Activated CD4-positive, alpha-beta T cell treated with anti-CD3 and anti-CD28 coated beads for 24 hours (primary cell): ENCODE measurements around the gene EPOP.

Source experiments
- DNase-seq, 2 donors: peaks; one replicate each; pipeline ENCODE4 v3.0.0-alpha.2; 2020; ENCODE audit warnings: low read depth in 2 of 2

EPOP gene

GRCh38 chr17:38674014-38674748, 576 bp downstream of the EPOP start:
- DNase-seq: no peak

DNA sequence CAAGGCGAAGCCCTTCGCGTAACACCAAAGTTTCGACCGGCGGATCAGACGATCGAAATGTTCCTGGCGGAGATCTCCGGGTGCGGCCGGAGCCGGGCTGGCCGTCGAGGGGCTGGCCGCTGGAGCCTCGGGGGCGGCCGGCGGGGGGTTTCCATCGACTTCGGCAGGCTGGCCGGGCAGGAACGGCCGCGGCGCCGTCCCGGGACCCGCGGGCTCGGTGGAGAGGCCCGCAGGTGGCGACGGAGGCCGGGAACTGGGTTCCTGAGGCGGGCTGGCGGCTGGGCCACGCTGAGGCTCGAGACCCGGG, 1.1 kb downstream of the EPOP start:
- no peak for DNase-seq

DNA sequence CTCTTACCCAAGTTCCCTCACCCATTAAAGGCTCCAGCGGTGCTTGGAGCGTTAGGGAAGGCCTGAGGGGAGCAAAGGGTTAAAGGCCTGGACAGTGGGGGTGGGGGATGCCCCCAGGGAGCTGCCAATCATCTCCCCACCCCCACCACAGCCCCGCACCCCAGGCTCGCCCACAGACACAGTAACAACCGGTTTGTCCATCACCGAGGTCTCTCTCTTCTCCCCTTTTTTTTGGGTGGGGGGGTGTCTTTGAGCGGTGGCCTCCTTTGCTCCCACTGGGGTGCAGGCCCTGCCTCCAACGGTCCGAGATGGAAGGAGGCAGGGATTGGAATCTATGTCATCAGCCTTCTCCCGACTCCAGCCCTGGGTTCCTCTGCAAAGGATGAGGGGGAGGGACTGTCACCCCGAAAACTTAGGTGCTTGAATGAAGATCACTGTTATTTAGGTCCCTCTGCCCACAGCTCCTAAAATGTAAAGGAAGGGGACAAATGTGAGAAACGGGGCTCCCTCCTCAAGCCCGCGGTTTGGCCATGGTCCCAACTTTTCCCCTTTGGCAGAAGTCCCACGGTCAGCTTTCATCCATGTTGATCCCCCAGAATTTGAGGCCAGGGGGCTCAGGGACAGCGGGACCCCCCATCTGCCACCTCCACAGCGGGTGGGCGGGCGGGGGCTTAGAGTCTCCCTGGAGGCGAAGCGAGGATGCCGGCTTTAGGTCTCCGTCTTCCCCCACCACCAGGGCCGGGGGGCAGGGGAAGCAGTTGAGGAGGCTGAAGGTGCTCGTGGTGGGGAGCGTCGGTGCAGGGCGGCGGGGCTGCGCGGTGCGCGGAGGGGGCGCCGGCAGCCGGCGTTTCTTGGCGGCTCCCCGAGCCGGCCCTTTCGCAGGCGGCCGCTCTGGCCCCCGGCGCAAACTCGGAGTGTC, 1.7 kb downstream of the EPOP start:
- DNase-seq: no peak

DNA sequence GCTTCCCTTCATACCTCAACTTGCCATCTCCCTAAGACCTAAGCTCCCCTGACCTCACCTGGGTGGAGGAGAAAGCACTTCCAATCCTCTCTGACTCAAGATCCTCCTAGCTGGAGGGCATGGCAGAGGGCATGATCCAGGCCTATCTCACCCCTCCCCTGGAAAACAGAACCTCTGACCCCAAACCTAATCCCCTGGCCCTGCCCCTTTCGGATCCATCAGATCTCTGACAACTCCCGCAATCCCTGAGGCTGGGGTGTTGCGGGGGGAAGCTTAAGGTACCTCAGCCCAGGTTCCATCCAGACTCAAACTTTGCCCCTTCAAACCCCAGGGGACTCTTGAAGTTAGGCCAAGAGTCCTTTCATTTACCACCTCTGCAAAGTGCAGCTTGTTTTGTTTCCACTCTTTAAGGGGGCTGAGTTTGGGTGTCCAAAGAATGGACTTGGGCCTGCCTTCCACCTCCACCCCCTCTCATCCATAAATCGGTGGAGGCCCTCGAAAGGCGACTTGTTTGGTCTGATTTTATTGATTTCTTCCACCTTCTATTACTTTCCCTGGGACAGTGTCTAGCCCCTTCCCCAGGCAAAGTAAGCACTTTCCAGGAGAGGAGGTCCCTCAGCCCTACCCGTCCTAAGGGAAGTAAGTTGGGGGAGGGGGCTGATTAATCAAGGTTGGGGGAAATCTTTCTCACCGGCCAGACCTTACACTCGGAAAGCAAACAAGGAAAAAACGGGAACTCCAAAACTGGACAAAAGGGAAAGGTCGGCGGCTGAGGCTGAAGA, 2.6 kb downstream of the EPOP start:
- DNase-seq: no peak

GRCh38 chr17:38669520-38669919, 5.2 kb downstream of the EPOP start:
- DNase-seq: no peak

DNA sequence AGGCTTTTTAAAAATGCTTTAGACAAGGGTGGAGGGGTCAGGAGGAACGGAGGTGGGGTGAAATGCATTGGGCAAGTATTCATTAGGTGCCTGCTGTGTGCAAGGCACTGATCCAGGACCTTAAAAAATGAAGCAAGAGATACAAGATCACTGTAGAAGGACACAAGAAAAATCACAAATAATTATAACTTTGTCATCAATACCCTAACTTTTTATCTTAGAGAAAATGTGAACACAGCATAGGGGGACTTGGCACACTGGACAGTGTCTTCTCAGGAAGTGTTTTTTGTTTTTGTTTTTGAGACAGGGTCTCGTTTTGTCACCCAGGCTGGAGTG, 7.0 kb downstream of the EPOP start:
- no peak for DNase-seq

- peak in 1 of 2 donors; percentile 34 for DNase-seq
These were observed 7.5 kb downstream of the EPOP start for GRCh38 chr17:38667099-38667786.

GRCh38 chr17:38663964-38664644, 10.7 kb downstream of the EPOP start:
- no peak for DNase-seq

DNA sequence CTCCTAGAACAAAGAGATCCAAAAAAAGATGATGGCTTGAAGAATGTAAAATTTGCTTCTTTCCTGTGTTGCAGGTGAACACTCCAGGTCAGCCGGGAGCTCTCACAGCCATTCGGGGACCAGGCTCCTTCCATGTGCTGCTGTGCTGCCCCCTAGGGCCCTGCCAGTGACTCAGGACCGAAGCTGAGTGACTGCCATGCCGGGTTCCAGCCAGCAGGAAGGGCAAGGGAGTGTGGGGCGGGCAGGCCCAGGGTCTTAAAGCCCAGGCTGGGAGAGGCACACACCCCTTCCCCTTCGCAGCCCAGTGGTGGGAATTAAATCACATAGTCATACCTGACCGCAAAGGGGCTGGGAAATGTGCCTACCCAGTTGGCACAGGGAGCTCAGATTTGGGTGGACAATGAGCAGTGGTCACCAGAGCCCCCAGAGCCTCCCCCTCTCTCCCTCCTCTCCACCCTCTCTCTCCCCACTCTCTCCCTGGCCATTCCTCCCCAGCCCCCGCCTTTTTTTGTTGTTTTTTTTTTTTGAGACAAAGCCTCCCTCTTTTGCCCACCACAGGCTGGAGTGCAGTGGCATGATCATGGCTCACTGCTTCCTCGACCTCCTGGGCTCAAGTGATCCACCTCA, 11.5 kb downstream of the EPOP start:
- peak in 1 of 2 donors; percentile 43 for DNase-seq

GRCh38 chr17:38660097-38661025, 14.4 kb downstream of the EPOP start:
- no peak for DNase-seq

GRCh38 chr17:38659415-38659814, 15.3 kb downstream of the EPOP start:
- no peak for DNase-seq

- no peak for DNase-seq
These were observed 15.9 kb downstream of the EPOP start for GRCh38 chr17:38658741-38659345.

DNA sequence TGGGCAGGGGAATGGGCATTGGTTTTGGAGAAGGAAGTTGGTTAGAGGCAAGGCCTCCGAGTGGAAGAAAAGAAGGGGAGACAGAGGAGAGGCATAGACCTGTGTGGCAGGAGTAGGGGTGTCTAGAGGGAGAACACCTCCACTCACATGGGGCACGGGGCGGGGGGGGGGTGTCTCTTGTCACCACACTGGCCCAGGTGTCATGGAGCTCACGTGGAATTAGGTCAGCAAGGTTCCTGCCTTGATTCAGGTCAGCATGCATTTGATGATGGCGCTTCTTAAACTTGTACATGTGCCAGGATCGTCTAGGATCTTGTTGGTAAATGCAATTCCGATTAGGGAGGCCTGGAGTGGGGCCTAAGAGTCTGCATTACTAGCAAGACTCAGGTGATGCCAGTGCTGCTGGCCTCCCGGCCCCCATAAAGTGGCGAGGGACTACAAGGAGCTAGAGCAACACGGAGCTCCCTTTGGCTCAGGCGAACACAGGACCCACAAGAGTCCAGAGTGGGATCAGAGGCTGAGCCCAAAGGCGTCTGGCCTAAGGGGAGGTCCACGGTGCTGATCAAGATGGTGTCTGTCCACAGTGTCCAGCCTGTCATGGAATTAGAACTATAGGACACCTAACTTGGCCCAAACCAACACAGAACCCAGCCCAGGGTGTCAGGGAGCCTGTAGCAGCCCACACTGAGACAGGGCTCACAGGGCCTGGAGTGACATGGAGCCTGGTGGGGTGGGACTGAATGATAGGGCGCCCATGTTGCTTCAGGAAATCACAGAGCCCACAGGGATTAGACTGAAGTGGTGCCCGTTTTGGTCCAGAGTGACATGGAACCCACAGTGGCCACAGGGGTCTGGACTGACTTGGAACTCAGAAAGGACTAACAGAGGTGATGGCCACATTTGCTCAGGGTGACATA, 16.7 kb downstream of the EPOP start:
- DNase-seq: no peak

DNA sequence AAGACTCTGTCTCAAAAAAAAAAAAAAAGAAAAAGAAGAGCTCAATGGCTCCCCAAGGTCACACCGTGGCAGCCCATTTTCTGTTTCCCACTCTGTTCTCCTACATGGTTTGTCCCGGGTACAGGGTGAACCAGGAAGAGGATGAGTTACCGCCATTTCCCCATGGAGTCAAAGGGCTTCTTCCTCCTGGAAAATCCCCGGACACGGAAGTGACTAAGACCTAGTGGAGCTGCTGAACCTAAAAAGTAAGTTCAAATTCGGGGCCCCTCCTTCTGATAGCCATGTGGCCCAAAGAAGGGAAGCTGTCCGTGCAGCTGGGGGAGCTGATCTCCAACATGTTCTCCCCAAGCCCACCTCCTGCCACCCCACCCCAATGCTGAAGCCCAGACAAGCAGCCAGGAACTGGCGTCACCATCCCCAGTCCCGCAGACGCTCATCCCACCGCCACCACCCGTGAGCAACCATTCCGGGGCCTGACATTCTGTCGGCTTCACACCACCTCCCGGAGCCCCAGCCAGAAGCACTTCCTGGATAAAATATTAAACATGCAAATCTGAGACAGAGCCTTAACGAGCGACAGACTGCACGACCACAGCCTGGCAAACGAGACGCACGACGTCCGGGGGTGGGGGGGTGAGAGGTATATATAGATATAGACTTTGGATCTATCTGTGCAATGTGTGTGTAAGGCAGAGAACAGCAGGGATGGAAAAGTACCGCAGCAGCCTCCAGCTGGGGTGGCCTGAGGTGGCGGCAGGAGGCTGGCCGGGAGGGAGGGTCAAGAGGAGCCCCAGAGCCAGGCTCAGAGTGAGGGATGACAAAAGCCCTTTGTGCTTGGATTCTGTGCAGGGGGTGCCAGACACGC, 17.6 kb downstream of the EPOP start:
- DNase-seq: no peak

- no peak for DNase-seq
These were observed 20.1 kb downstream of the EPOP start for GRCh38 chr17:38654411-38655398.

DNA sequence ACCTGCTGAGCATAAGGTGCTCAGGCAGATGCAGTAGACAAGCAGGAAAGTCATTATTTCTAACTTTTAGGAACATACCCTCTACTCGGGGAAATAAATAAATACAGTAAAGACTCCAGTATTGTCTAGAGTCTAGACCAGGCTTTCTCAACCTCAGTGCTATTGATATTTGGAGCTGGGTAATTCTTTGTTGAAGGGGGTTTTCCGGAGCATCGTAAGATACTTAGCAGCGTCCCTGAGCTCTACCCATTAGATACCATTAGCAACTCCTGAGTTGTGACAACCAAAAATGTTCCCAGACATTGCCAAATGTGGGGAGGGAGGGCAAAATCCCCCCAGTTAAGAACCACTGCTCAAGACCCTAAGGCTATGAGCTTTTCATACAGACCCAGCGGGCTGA, 21.1 kb downstream of the EPOP start:
- DNase-seq: no peak
